ENCODE data around the gene CCDC66. TPM values are rescaled to one million over a fixed set of nuclear protein-coding genes. Genes with fewer than 3 reads are reported as not detected.

Gene CCDC66
- total RNA-seq, 4 donors from 2014 or later, result 13.1 to 48.1 (median 21.4) TPM

DNA sequence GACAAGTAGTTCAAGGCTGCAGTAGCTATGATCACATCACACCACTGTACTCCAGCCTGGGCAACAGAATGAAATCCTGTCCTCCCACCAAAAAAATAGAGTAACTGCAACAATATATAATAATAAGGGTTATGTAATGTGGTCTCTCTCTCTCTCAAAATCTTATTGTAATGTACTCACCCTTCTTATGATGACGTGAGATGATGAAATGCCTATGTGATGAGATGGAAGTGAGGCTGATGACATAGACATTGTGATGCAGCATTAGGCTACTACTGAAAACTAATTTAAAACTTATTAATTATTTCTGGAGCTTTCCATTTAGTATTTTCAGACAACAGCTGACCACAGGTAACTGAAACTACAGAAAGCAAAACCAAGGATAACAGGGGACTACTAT lies 98.7 kb downstream of the CCDC66 start:
- 100% methylated on average over 1 of the region's 1 CpG for WGBS, 2 donors (ENCODE audit: low coverage in 1 of 2)
- Histone ChIP-seq H3K4me3 (no peak overlapping the region), H3K36me3 (peaks cover 0 to 71% (median 25%) of the 10 kb centered on the region in 4 donors), H3K9me3 (no peaks in the 10 kb centered on the region), H3K27ac (no peak overlapping the region), H3K4me1 (no peaks in the 10 kb centered on the region), H3K27me3 (no peaks in the 10 kb centered on the region)
- DNase-seq, result no peak
- TF ChIP-seq EP300 (IDR thresholded peaks at IDR 0.05; ENCODE audit: low read depth) (no peak), POLR2A (IDR thresholded peaks at IDR 0.05) (no peak), POLR2AphosphoS5 (IDR thresholded peaks at IDR 0.05) (no peak)
- TF ChIP-seq, protein P1, sequence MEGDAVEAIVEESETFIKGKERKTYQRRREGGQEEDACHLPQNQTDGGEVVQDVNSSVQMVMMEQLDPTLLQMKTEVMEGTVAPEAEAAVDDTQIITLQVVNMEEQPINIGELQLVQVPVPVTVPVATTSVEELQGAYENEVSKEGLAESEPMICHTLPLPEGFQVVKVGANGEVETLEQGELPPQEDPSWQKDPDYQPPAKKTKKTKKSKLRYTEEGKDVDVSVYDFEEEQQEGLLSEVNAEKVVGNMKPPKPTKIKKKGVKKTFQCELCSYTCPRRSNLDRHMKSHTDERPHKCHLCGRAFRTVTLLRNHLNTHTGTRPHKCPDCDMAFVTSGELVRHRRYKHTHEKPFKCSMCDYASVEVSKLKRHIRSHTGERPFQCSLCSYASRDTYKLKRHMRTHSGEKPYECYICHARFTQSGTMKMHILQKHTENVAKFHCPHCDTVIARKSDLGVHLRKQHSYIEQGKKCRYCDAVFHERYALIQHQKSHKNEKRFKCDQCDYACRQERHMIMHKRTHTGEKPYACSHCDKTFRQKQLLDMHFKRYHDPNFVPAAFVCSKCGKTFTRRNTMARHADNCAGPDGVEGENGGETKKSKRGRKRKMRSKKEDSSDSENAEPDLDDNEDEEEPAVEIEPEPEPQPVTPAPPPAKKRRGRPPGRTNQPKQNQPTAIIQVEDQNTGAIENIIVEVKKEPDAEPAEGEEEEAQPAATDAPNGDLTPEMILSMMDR (IDR thresholded peaks at IDR 0.05), result no peak
- in situ Hi-C loops (cut with MboI; ENCODE audit: low pct_ligation_motif_present in 1 of 4, low pct_unique_long_range_greater_than_20kb in 1 of 4, low sequenced_read_pairs in 3 of 4) (no loop called here), intact Hi-C loops (cut with DNase I; ENCODE audit: low total_unique reads) (no loop called here)

- no peaks in the 10 kb centered on the region for H3K4me1 ChIP-seq
- no peaks in the 10 kb centered on the region for H3K9me3 ChIP-seq
- TF ChIP-seq, protein P1 (IDR thresholded peaks at IDR 0.05), result no peak
- no peak for TF ChIP-seq POLR2A (IDR thresholded peaks at IDR 0.05)
- TF ChIP-seq EP300 (IDR thresholded peaks at IDR 0.05; ENCODE audit: low read depth), result no peak
- TF ChIP-seq POLR2AphosphoS5 (IDR thresholded peaks at IDR 0.05), result no peak
- intact Hi-C loops (cut with DNase I; ENCODE audit: low total_unique reads) (no loop called here), in situ Hi-C loops (cut with MboI; ENCODE audit: low pct_ligation_motif_present in 1 of 4, low pct_unique_long_range_greater_than_20kb in 1 of 4, low sequenced_read_pairs in 3 of 4) (no loop called here)
- DNase-seq, result no peak
- no peak overlapping the region for H3K4me3 ChIP-seq
- WGBS, 2 donors (ENCODE audit: low coverage in 1 of 2), result 100% methylated on average over 2 of the region's 2 CpGs
- H3K27ac ChIP-seq, result no peak overlapping the region
- H3K27me3 ChIP-seq, result no peaks in the 10 kb centered on the region
- H3K36me3 ChIP-seq, result peaks cover 0 to 88% (median 44%) of the 10 kb centered on the region in 4 donors
These were observed 107.8 kb downstream of the CCDC66 start for GRCh38 chr3:56664823-56665222.

GRCh38 chr3:56667973-56668579 lies 111.1 kb downstream of the CCDC66 start:
- no peak for TF ChIP-seq POLR2AphosphoS5 (IDR thresholded peaks at IDR 0.05)
- TF ChIP-seq, protein P1 (IDR thresholded peaks at IDR 0.05), result no peak
- H3K27ac ChIP-seq, result no peak overlapping the region
- in situ Hi-C loops (cut with MboI; ENCODE audit: low pct_ligation_motif_present in 1 of 4, low pct_unique_long_range_greater_than_20kb in 1 of 4, low sequenced_read_pairs in 3 of 4), result no loop called here
- H3K4me3 ChIP-seq, result no peak overlapping the region
- H3K36me3 ChIP-seq, result peaks cover 0 to 83% (median 37%) of the 10 kb centered on the region in 4 donors
- intact Hi-C loops (cut with DNase I; ENCODE audit: low total_unique reads), result no loop called here
- no peaks in the 10 kb centered on the region for H3K4me1 ChIP-seq
- no peaks in the 10 kb centered on the region for H3K9me3 ChIP-seq
- DNase-seq, result no peak
- 77 to 80% methylated on average over 2 to 3 of the region's 3 CpGs for WGBS, 2 donors (ENCODE audit: low coverage in 1 of 2)
- H3K27me3 ChIP-seq, result no peaks in the 10 kb centered on the region

Other genes with a start within 250 kb of the CCDC66 start
- 1 to 10 TPM in 1 of 4 donors, under 1 TPM in 1, not detected in 2; 0.41 to 1.3 TPM for gene ERC2, start 88.7 kb upstream of the CCDC66 start, total RNA-seq
- gene TASOR, start 126.1 kb downstream of the CCDC66 start, total RNA-seq, result 10 to 100 TPM; 25.9 to 69.1 (median 57.1) TPM
- 10 to 100 TPM in 1 of 4 donors, 1 to 10 TPM in 3; 2.6 to 13.2 (median 5.6) TPM for gene ARHGEF3, start 244.8 kb downstream of the CCDC66 start, total RNA-seq

Data from transverse colon (tissue), 4 donors.